Measurements from ENCODE around the gene GOLM1.

GRCh38 chr9:86134361-86134760 is 35.0 kb upstream of the GOLM1 start:
- TF ChIP-seq CTCF (IDR thresholded peaks at IDR 0.05; ENCODE audit: low read length) (no peak), EZH2phosphoT487 (IDR thresholded peaks at IDR 0.05; ENCODE audit: low read length) (no peak), EZH2 (optimal IDR thresholded peaks at IDR 0.05; ENCODE audit: low read depth, low read length) (no peak)

Measured in MM.1S (cell line).